Retinal pigment epithelial cell (primary cell): Measurements from ENCODE around the gene PCK1.

Experiments used
- DNase-seq: peaks from one replicate; pipeline ENCODE4 v3.0.0-alpha.2; 2010; ENCODE audit warnings: low read depth
- H3K4me3 ChIP-seq: 2 replicates; pipeline ENCODE4 v1.5.1; 2011; ENCODE audit warnings: mild to moderate bottlenecking, low read length, control low read depth, moderate library complexity
- CTCF ChIP-seq: conservative IDR thresholded peaks from 2 replicates; pipeline ENCODE4 v1.5.1; 2011; ENCODE audit warnings: low read depth, low read length, control low read depth, inconsistent platforms

The PCK1 gene

GRCh38 chr20:57603120-57603519, 42.2 kb downstream of the PCK1 start:
- H3K4me3 ChIP-seq = no peak overlapping the region
- DNase-seq = no peak
- TF ChIP-seq CTCF = no peak

GRCh38 chr20:57605045-57605444, 44.1 kb downstream of the PCK1 start:
- no peak for TF ChIP-seq CTCF
- no peak for DNase-seq
- H3K4me3 ChIP-seq = no peak overlapping the region

GRCh38 chr20:57605878-57606277, 45.0 kb downstream of the PCK1 start:
- DNase-seq = no peak
- H3K4me3 ChIP-seq = no peak overlapping the region
- no peak for TF ChIP-seq CTCF

- no peak for DNase-seq
- TF ChIP-seq CTCF = no peak
- no peak overlapping the region for H3K4me3 ChIP-seq
These were observed 47.6 kb downstream of the PCK1 start for GRCh38 chr20:57608516-57608915.

- TF ChIP-seq CTCF = no peak
- H3K4me3 ChIP-seq = no peak overlapping the region
- DNase-seq = no peak
These were observed 48.4 kb downstream of the PCK1 start for GRCh38 chr20:57609086-57609841.

GRCh38 chr20:57609842-57610167, 48.9 kb downstream of the PCK1 start:
- DNase-seq = no peak
- no peak overlapping the region for H3K4me3 ChIP-seq
- no peak for TF ChIP-seq CTCF

- no peak for DNase-seq
- TF ChIP-seq CTCF = no peak
- no peak overlapping the region for H3K4me3 ChIP-seq
These were observed 49.5 kb downstream of the PCK1 start for GRCh38 chr20:57610261-57610952.
